Endothelial cell of coronary artery (primary cell): Measurements from ENCODE around the gene CHST2. TPM values are rescaled to one million over a fixed set of nuclear protein-coding genes. Genes with fewer than 3 reads are reported as not detected.

ENCODE experiments used
- total RNA-seq: library from RNA; depleted of rRNA; stranded (reverse); fragments of >200 nt; gene quantifications from 2 replicates; pipeline ENCODE4 v1.2.3, GENCODE V29; 2014

The CHST2 gene, protein sequence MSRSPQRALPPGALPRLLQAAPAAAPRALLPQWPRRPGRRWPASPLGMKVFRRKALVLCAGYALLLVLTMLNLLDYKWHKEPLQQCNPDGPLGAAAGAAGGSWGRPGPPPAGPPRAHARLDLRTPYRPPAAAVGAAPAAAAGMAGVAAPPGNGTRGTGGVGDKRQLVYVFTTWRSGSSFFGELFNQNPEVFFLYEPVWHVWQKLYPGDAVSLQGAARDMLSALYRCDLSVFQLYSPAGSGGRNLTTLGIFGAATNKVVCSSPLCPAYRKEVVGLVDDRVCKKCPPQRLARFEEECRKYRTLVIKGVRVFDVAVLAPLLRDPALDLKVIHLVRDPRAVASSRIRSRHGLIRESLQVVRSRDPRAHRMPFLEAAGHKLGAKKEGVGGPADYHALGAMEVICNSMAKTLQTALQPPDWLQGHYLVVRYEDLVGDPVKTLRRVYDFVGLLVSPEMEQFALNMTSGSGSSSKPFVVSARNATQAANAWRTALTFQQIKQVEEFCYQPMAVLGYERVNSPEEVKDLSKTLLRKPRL
- total RNA-seq, result 12.2 and 19.6 TPM in 2 replicates

DNA sequence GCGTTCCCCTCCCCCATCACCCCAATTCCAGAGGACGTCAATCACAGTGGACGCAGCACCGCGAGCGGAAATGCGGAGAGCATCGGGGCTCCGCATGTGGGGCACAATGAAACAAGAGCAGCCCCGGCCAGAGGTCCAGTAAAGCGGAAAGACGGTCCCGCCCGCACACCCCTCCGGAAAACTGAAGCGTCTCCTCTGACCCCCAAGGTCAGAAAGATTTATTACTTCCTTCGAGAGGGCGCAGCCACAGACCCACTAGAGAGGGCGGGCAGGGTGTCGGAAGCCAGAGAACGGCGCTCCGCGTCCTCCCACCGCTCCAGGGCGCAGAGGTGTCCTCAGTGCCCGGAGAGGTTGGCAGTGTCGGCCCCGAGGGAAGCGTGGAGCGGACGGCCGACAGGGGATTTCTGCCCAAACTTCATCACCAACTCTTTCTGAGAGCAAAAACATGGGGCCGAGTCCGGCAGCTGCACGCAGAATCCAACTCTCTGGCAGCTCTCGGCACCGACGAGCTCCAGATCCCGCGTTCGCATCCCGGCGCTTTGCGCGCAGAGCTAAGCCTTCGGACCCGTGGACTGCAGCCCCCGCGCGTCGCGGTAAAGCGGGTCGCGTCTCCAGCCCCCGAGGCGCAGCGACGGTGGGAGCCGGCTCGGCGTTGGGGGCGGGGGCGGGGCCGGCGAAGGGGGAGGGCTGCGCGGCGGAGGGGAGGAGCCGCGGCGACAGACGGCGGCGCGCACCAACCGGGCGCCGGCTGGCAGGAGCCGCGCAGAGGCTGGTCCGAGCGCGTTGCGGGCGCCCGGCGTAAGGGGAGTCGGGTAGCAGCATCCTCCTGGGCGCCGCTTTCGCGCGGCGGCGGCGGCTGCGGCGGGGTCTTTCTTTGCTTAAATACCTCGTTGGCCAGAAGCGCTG is at the start of gene CHST2:
CHST2 (plus strand) TSS at position 763 of the 906 bp plus-strand sequence. CDS start 1,046 bp downstream, outside the sequence.

Other genes with a start within 250 kb of the CHST2 start
- 0.27 and 13.6 TPM in 2 replicates for gene PCOLCE2, start 230.7 kb upstream of the CHST2 start, total RNA-seq
- under 0.01 TPM in 1 of 2 replicates, not detected in the other for gene PAQR9, start 156.1 kb upstream of the CHST2 start, total RNA-seq
- 48.3 and 49.7 TPM in 2 replicates for gene U2SURP, start 118.2 kb upstream of the CHST2 start, total RNA-seq